K562 (cell line): ENCODE results near the gene NT5DC4. TPM values are rescaled to one million over a fixed set of nuclear protein-coding genes. Genes with fewer than 3 reads are reported as not detected.

Experiments used
- ATAC-seq: fragments of 200-7000 bp; cut with Tn5 transposase; 3 replicates; pipeline ENCODE4 v1.9.1; 2020; ENCODE audit warnings: moderate library complexity
- Bru-seq: library from RNA; stranded (reverse); fragments of 400-500 nt; gene quantifications from one replicate; lab custom pipeline; 2021; lab: Mats Ljungman, UMichigan
- BruChase-seq, 2 experiments: library from RNA; stranded (reverse); fragments of 400-500 nt; gene quantifications; one replicate each; lab custom pipeline; 2021; lab: Mats Ljungman, UMichigan
- BruUV-seq: library from RNA; stranded (reverse); fragments of 400-500 nt; replicated peaks from 2 replicates; lab custom pipeline; 2021; lab: Mats Ljungman, UMichigan
- CTCF ChIA-PET: fragments of 300-600 bp; formaldehyde crosslinking; extraction: SDS; loops from one replicate; lab custom pipeline; 2021; ENCODE audit warnings: low intra/inter-chr PET ratio; lab: Yijun Ruan, JAX
- POLR2A ChIA-PET: fragments of 300-600, 350-650 bp; sonication (Branson Sonifier 250); formaldehyde crosslinking; extraction: SDS; loops from one replicate; lab custom pipeline; 2021; ENCODE audit warnings: antibody characterized with exemption, inconsistent platforms; lab: Yijun Ruan, JAX
- DNase-seq, 4 experiments: peaks; one replicate each; pipeline versions ENCODE4 v3.0.0 to v3.0.0-alpha.2; 2011 to 2018; ENCODE audit warnings: low spot score in 3 of 4, mixed read lengths in 3 of 4; ENCODE audit errors: extremely low read depth in 1 of 4
- FAIRE-seq: peaks from 2 replicates; lab custom pipeline; 2011; peaks lifted over from hg19 to GRCh38; lab: Jason Lieb, UNC
- H2AFZ ChIP-seq: 2 replicates; pipeline ENCODE4 v1.6.0; 2011; ENCODE audit warnings: low read depth, low read length, control low read depth, inconsistent platforms
- H3K27ac ChIP-seq: fragments of 200-600 bp; 3 replicates; pipeline ENCODE4 v1.8.0; 2011; ENCODE audit warnings: low read depth, mild to moderate bottlenecking, control low read depth, inconsistent platforms, low read length, moderate library complexity, mixed read lengths; ENCODE audit errors: extremely low read depth
- H3K27me3 ChIP-seq, 2 experiments: fragments of 300-600 bp in 1 of 2; 2 replicates in 1 of 2; 3 replicates in 1 of 2; pipeline versions ENCODE4 v1.6.0 to v1.8.0; 2011; ENCODE audit warnings: inconsistent platforms in 2 of 2, low read length in 2 of 2, mild to moderate bottlenecking in 1 of 2, mixed read lengths in 1 of 2, moderate library complexity in 1 of 2; ENCODE audit not compliant: control insufficient read depth in 2 of 2, insufficient read depth in 2 of 2
- H3K36me3 ChIP-seq: fragments of 300-600 bp; 3 replicates; pipeline ENCODE4 v1.8.0; 2011; ENCODE audit warnings: mild to moderate bottlenecking, low read length, inconsistent platforms; ENCODE audit not compliant: control insufficient read depth, insufficient read depth
- H3K4me1 ChIP-seq, 2 experiments: fragments of 200-600 bp in 1 of 2; replicated peaks in 1 of 2; 2 replicates in 1 of 2; 3 replicates in 1 of 2; pipeline versions ENCODE4 v1.5.1 to v1.8.0; 2011; ENCODE audit warnings: inconsistent platforms in 2 of 2, low read length in 2 of 2, mild to moderate bottlenecking in 1 of 2, mixed read lengths in 1 of 2, moderate library complexity in 1 of 2; ENCODE audit not compliant: control insufficient read depth in 2 of 2, insufficient read depth in 2 of 2
- H3K4me2 ChIP-seq: 2 replicates; pipeline ENCODE4 v1.6.1; 2011; ENCODE audit warnings: low read length, control low read depth, inconsistent platforms, mixed read lengths; ENCODE audit not compliant: insufficient read depth
- H3K4me3 ChIP-seq: fragments of 200-600 bp; sonication (generic), shearing (Covaris generic); 2 replicates; pipeline ENCODE4 v1.5.1; 2016; ENCODE audit warnings: control low read depth, inconsistent platforms
- H3K79me2 ChIP-seq: fragments of 200-600 bp; 3 replicates; pipeline ENCODE4 v1.8.0; 2011; ENCODE audit warnings: low read length, inconsistent platforms; ENCODE audit not compliant: control insufficient read depth, insufficient read depth
- H3K9ac ChIP-seq, 2 experiments: 2 replicates each; pipeline versions ENCODE4 v1.6.0 to v1.6.1; 2011; ENCODE audit warnings: low read depth in 2 of 2, low read length in 2 of 2, control low read depth in 1 of 2, inconsistent platforms in 1 of 2, mild to moderate bottlenecking in 1 of 2, mixed read lengths in 1 of 2; ENCODE audit not compliant: insufficient read depth in 1 of 2
- H3K9me1 ChIP-seq: one replicate; pipeline ENCODE4 v1.6.0; 2011; ENCODE audit warnings: inconsistent platforms, mild to moderate bottlenecking, low read length, moderate library complexity; ENCODE audit not compliant: control insufficient read depth, insufficient read depth
- H3K9me3 ChIP-seq: replicated peaks from 2 replicates; pipeline ENCODE4 v1.5.1; 2011; ENCODE audit warnings: low read depth, low read length, inconsistent platforms; ENCODE audit not compliant: control insufficient read depth, insufficient read depth
- H4K20me1 ChIP-seq: replicated peaks from 2 replicates; pipeline ENCODE4 v1.6.1; 2011; ENCODE audit warnings: low read length, inconsistent platforms, mixed read lengths; ENCODE audit not compliant: control insufficient read depth, insufficient read depth
- PYGO2 ChIP-seq: fragments of 450-650 bp; IDR thresholded peaks from 2 replicates; pipeline ENCODE4 v1.6.1; 2016; ENCODE audit warnings: mild to moderate bottlenecking, missing genetic modification characterization, moderate library complexity, missing compliant biosample characterization
- RBM25 ChIP-seq: fragments of 200-400 bp; formaldehyde crosslinking; IDR thresholded peaks from 2 replicates; pipeline ENCODE4 v1.6.1; 2018; ENCODE audit warnings: low read length, low read depth, moderate library complexity; ENCODE audit not compliant: severe bottlenecking
- REST ChIP-seq, 2 experiments: fragments of 450-650 bp; formaldehyde crosslinking in 1 of 2; IDR thresholded peaks; 2 replicates each; pipeline versions ENCODE4 v1.4.0 to v1.6.1; 2014 to 2020; ENCODE audit warnings: mild to moderate bottlenecking in 2 of 2, borderline replicate concordance in 1 of 2, low read depth in 1 of 2
- UBTF ChIP-seq, 2 experiments: IDR thresholded peaks; 2 replicates each; pipeline ENCODE4 v1.6.1; 2012; ENCODE audit warnings: improper control_type of control experiment in 2 of 2, low read depth in 2 of 2, low read length in 2 of 2, borderline replicate concordance in 1 of 2
- ZBTB7A ChIP-seq: IDR thresholded peaks from 2 replicates; pipeline ENCODE4 v1.6.1; 2011; ENCODE audit warnings: low read depth, mild to moderate bottlenecking, low read length, moderate library complexity, borderline replicate concordance; ENCODE audit not compliant: control insufficient read depth
- WGBS: fragments of 100-300 bp; shearing (Covaris generic); methylation state at CpG from one replicate; pipeline ENCODE4 v1.1.6; 2016; ENCODE audit warnings: low coverage, mixed read lengths; ENCODE audit not compliant: insufficient coverage; ENCODE audit errors: missing lambda C conversion rate; 5-methylcytosine and 5-hydroxymethylcytosine counted together
- in situ Hi-C: fragments of 300-500 bp; cut with MboI; formaldehyde crosslinking; loops from 4 replicates; pipeline ENCODE4 v1.15.0; 2018; ENCODE audit warnings: inconsistent platforms, mixed read lengths
- intact Hi-C: fragments of 100-400 bp; cut with micrococcal nuclease; formaldehyde crosslinking; loops from 2 replicates; pipeline ENCODE4 v1.14.2; 2022
- long read RNA-seq, 3 experiments: library from polyadenylated mRNA in 2 of 3; library from RNA in 1 of 3; unstranded in 2 of 3; stranded (forward) in 1 of 3; transcript quantifications; one replicate each; pipeline ENCODE4 v2.0.0, GENCODE V29; 2019 to 2022
- polyA minus RNA-seq, 3 experiments: library from RNA; depleted of rRNA, polyadenylated mRNA; stranded (reverse); fragments of >200 nt; gene quantifications; 2 replicates each; pipeline ENCODE4 v1.2.3, GENCODE V29; 2011
- polyA plus RNA-seq, 8 experiments: library from polyadenylated mRNA; depleted of rRNA in 4 of 8; stranded (reverse) in 5 of 8; unstranded in 3 of 8; fragments of >200 nt; fragmentation: Nextera tagmentation in 2 of 8; fragmentation: Illumina TruSeq in 1 of 8; extraction: Ambion mirVana in 2 of 8; extraction: Trizol in 1 of 8; gene quantifications; 2 replicates each; pipeline versions ENCODE4 v1.2.1 to v1.2.3, GENCODE V29; 2011 to 2014; ENCODE audit warnings: inconsistent platforms in 1 of 8, missing spikeins in 1 of 8
- total RNA-seq, 7 experiments: library from RNA; depleted of rRNA in 6 of 7; stranded (reverse); fragments of >200 nt in 6 of 7; fragmentation: Illumina TruSeq in 2 of 7; extraction: Trizol in 2 of 7; gene quantifications; 2 replicates each; pipeline versions ENCODE4 v1.2.1 to v1.2.3, GENCODE V29; 2011 to 2021; ENCODE audit warnings: low replicate concordance in 1 of 7

The NT5DC4 gene
- total RNA-seq (2011; cell fraction: chromatin; rRNA removed; ENCODE audit: low replicate concordance): 26.6 and 60.2 TPM in 2 replicates
- 32.0 and 34.7 TPM in 2 replicates for total RNA-seq (2011; cell fraction: nucleolus; rRNA removed)
- total RNA-seq (2011; cell fraction: nucleoplasm; rRNA removed): 22.7 and 29.8 TPM in 2 replicates
- total RNA-seq (2014; rRNA removed): 0.94 and 1.0 TPM in 2 replicates
- total RNA-seq (2014; rRNA removed; fragmentation: Illumina TruSeq; extraction: Trizol): 0.44 and 2.3 TPM in 2 replicates
- total RNA-seq (2015; rRNA removed; fragmentation: Illumina TruSeq; extraction: Trizol): 0.45 and 0.65 TPM in 2 replicates
- 4.7 and 6.8 TPM in 2 replicates for total RNA-seq (2021)
- 3.4 and 6.9 TPM in 2 replicates for polyA plus RNA-seq (2011; rRNA removed)
- 0.65 and 1.6 TPM in 2 replicates for polyA plus RNA-seq (2011; cell fraction: cytosol; rRNA removed)
- polyA plus RNA-seq (2011; cell fraction: nucleus; rRNA removed): 39.8 and 97.5 TPM in 2 replicates
- 1.3 and 9.4 TPM in 2 replicates for polyA plus RNA-seq (2012)
- 0.56 and 1.8 TPM in 2 replicates for polyA plus RNA-seq (2014; fragmentation: Illumina TruSeq; extraction: Trizol)
- polyA plus RNA-seq (2014; fragmentation: Nextera tagmentation; extraction: Ambion mirVana): 1 to 10 TPM; 2.5 to 2.8 TPM
- 1.6 and 5.0 TPM in 2 replicates for polyA plus RNA-seq (2014; rRNA removed)
- polyA minus RNA-seq (2011; rRNA and poly(A)+ RNA removed): 0.36 and 2.7 TPM in 2 replicates
- polyA minus RNA-seq (2011; cell fraction: cytosol; rRNA and poly(A)+ RNA removed): 8.7 TPM in 1 of 2 replicates, not detected in the other
- polyA minus RNA-seq (2011; cell fraction: nucleus; rRNA and poly(A)+ RNA removed): 6.9 and 15.8 TPM in 2 replicates
- Bru-seq, nascent RNA: percentile 35 among the genes with signal in this experiment
- percentile 26 among the genes with signal in this experiment for BruChase-seq, experiment 1, labeled RNA remaining after a 2-hour chase
- BruChase-seq, experiment 2, labeled RNA remaining after a 6-hour chase: percentile 26 among the genes with signal in this experiment
- long read RNA-seq, experiment 1, partial matches to known transcripts: 1 of 2 reads
- long read RNA-seq, experiment 1, other reads (novel, unspliced or antisense): 1 of 2 reads
- long read RNA-seq, experiment 2: 0 reads
- long read RNA-seq, experiment 3: 0 reads

- Histone ChIP-seq H3K36me3 (no peaks in the 10 kb centered on the region), H3K9ac (peak within 1 kb of the TSS; percentile 5 to 70), H3K27me3 (no peaks in the 10 kb centered on the region), H3K27ac (no peak within 1 kb of the TSS; the same call in 2 of the 3 replicates), H3K4me3 (no peak within 1 kb of the TSS), H2AFZ (peak within 1 kb of the TSS; percentile 64), H4K20me1 (no peaks in the 10 kb centered on the region), H3K79me2 (no peaks in the 10 kb centered on the region), H3K4me1 (peaks cover 18 to 48% of the 10 kb centered on the region in 2 experiments; a peak in 4 of 5 replicates), H3K9me3 (peaks cover 1% of the 10 kb centered on the region; the same call in 1 of the 2 replicates), H3K4me2 (peak within 1 kb of the TSS; percentile 41), H3K9me1 (no peaks in the 10 kb centered on the region)
- no TSS peak for BruUV-seq
- peak; percentile 86 for FAIRE-seq
- peak; percentile 80 for ATAC-seq
- intact Hi-C loops (loop anchor here (10.0 kb wide), 1 partner anchor 236 kb away; the partner anchor contains the start of gene TTL), in situ Hi-C loops (no loop called here)
- peak; percentile 77 to 86 (median 81) for DNase-seq
- ChIA-PET POLR2A (interaction anchor here (0.6 to 1.4 kb wide), 3 partner anchors 13 to 89 kb away, joined by 3 to 6 read pairs (median 4); partner anchors contain the start of gene SLC20A1), CTCF (interaction anchor here (0.6 kb wide), 2 partner anchors 68 to 129 kb away, joined by 3 read pairs; no protein-coding TSS in a partner anchor)
- 33% methylated on average over 6 of the region's 6 CpGs for WGBS
- peak; percentile 43; the same call in 1 of the 2 replicates for TF ChIP-seq REST (IDR thresholded peaks at IDR 0.05; ENCODE audit: borderline replicate concordance)
- TF ChIP-seq REST (CRISPR knock-in tag; IDR thresholded peaks at IDR 0.05; ENCODE audit: low read depth): no peak
- TF ChIP-seq UBTF (IDR thresholded peaks at IDR 0.05; ENCODE audit: borderline replicate concordance in 1 of 2, low read depth in 2 of 2, low read length in 2 of 2): 0 out of 4 replicates have a peak, but pooled peaks of 1 of the 2 experiments have one; percentile 32
- TF ChIP-seq ZBTB7A: peak; percentile 67; the same call in 1 of the 2 replicates
- TF ChIP-seq PYGO2 (tag): no peak
- no peak for TF ChIP-seq RBM25
These were observed at the start of gene NT5DC4 for GRCh38 chr2:112720785-112721184. TSS of gene NT5DC4 (plus strand) at chr2:112721020. CDS start at chr2:112721080, 60 bp downstream.
